T-cell (primary cell): Measurements from ENCODE around the gene DNAJC18. TPM values are rescaled to one million over a fixed set of nuclear protein-coding genes. Genes with fewer than 3 reads are reported as not detected.

Experiments used
- ATAC-seq, 4 experiments: fragments of 200-7000 bp in 3 of 4; fragments of 150-1000 bp in 1 of 4; cut with Tn5 transposase; replicated peaks in 1 of 4; 1 replicate in 3 of 4; 2 replicates in 1 of 4; pipeline ENCODE4 v1.10.0; 2021; ENCODE audit warnings: moderate library complexity in 3 of 4, mild to moderate bottlenecking in 2 of 4, moderate number of reproducible peaks in 1 of 4
- CTCF ChIA-PET, 2 donors: fragments of 300-600 bp; sonication (Branson Sonifier 250); formaldehyde crosslinking; loops; one replicate each; lab custom pipeline; 2022; ENCODE audit warnings: antibody characterized with exemption in 2 of 2; lab: Charles Lee
- POLR2A ChIA-PET, 2 donors: fragments of 300-600 bp; sonication (Branson Sonifier 250); formaldehyde crosslinking; loops; one replicate each; lab custom pipeline; 2022; ENCODE audit warnings: antibody characterized with exemption in 2 of 2; lab: Charles Lee
- DNase-seq, 35 experiments: peaks; one replicate each; pipeline versions ENCODE4 v3.0.0 to v3.0.0-alpha.2; 2013 to 2023
- H3K27ac ChIP-seq: one replicate; pipeline ENCODE4 v1.5.1; 2013; ENCODE audit warnings: low read length
- H3K27me3 ChIP-seq, 2 experiments: replicated peaks in 1 of 2; 1 replicate in 1 of 2; 2 replicates in 1 of 2; pipeline versions ENCODE4 v1.6.1 to v1.7.0; 2013; ENCODE audit warnings: low read length in 1 of 2, mixed read lengths in 1 of 2; ENCODE audit not compliant: control insufficient read depth in 2 of 2, insufficient read depth in 2 of 2; ENCODE audit errors: extremely low read depth in 1 of 2
- H3K36me3 ChIP-seq, 2 donors: 1 replicate in 1 of 2; 2 replicates in 1 of 2; pipeline versions ENCODE4 v1.6.1 to v1.7.0; 2013; ENCODE audit warnings: low read length in 1 of 2; ENCODE audit not compliant: control insufficient read depth in 2 of 2, insufficient read depth in 1 of 2; ENCODE audit errors: extremely low read depth in 1 of 2
- H3K4me1 ChIP-seq, 2 experiments: 1 replicate in 1 of 2; 2 replicates in 1 of 2; pipeline versions ENCODE4 v1.6.1 to v1.7.0; 2013; ENCODE audit warnings: low read length in 2 of 2, mixed read lengths in 1 of 2; ENCODE audit not compliant: insufficient read depth in 2 of 2, control insufficient read depth in 1 of 2; ENCODE audit errors: extremely low read depth in 1 of 2
- H3K4me3 ChIP-seq, 2 donors: 1 replicate in 1 of 2; 2 replicates in 1 of 2; pipeline versions ENCODE4 v1.5.1 to v1.7.0; 2013; ENCODE audit warnings: mild to moderate bottlenecking in 2 of 2, low read length in 1 of 2, moderate library complexity in 1 of 2; ENCODE audit not compliant: control insufficient read depth in 1 of 2; ENCODE audit errors: extremely low read depth in 1 of 2
- H3K9me3 ChIP-seq: 2 replicates; pipeline ENCODE4 v1.7.0; 2013
- H3K27ac Mint-ChIP-seq, 2 donors: one replicate each; pipeline ENCODE4 v1.8.0; 2020 to 2021; ENCODE audit warnings: mild to moderate bottlenecking in 2 of 2, mixed read lengths in 2 of 2
- H3K27me3 Mint-ChIP-seq, 2 donors: one replicate each; pipeline ENCODE4 v1.8.0; 2021 to 2022; ENCODE audit warnings: mixed read lengths in 2 of 2
- H3K36me3 Mint-ChIP-seq: one replicate; pipeline ENCODE4 v1.8.0; 2021; ENCODE audit warnings: mixed read lengths
- H3K4me1 Mint-ChIP-seq, 3 donors: one replicate each; pipeline ENCODE4 v1.8.0; 2020 to 2022; ENCODE audit warnings: mixed read lengths in 3 of 3, mild to moderate bottlenecking in 1 of 3
- H3K4me3 Mint-ChIP-seq, 3 donors: one replicate each; pipeline ENCODE4 v1.8.0; 2020 to 2022; ENCODE audit warnings: mild to moderate bottlenecking in 3 of 3, mixed read lengths in 3 of 3, moderate library complexity in 3 of 3
- H3K9me3 Mint-ChIP-seq, 3 donors: one replicate each; pipeline ENCODE4 v1.8.0; 2020 to 2022; ENCODE audit warnings: mixed read lengths in 3 of 3
- WGBS: methylation state at CpG from one replicate; pipeline ENCODE4 v1.1.5; 2013; ENCODE audit warnings: missing lambda C conversion rate; ENCODE audit not compliant: insufficient coverage; 5-methylcytosine and 5-hydroxymethylcytosine counted together
- total RNA-seq, 35 experiments: library from RNA in 6 of 35; stranded (reverse) in 6 of 35; fragments of 120-200 nt in 1 of 35; gene quantifications; one replicate each; pipeline versions ENCODE4 v1.2.1 to v1.2.4 and lab custom pipeline; 2013 to 2026

The DNAJC18 gene
- total RNA-seq, 5 donors from 2014 or later (not counting 1 experiment from before 2014, with no cell fraction given): 4.7 to 7.2 (median 6.4) TPM

DNA sequence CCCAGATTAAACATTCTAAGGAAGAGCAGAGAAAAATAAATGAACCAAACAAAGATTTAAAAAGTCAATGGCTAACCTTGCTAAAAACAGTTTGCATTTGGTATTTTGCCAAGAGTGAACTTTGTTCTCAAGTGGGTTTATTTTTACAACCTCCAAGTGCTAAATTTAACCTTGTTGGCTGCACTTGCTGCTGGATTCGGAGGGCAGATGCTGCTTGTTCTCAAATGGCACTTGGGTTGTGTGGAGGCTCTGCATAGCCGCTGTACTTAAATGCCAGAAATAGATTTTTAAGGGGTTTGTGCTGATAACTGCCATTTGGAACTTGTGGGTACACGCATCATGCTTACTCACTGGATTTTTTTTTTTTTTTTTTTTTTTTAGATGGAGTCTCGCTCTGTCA lies 22.1 kb downstream of the DNAJC18 start:
- Histone ChIP-seq H3K4me1 (peaks cover 10 to 14% of the 10 kb centered on the region in 2 experiments), H3K27me3 (no peaks in the 10 kb centered on the region), H3K9me3 (no peaks in the 10 kb centered on the region), H3K36me3 (peaks cover 0 to 14% of the 10 kb centered on the region in 2 donors), H3K27ac (no peak overlapping the region), H3K4me3 (no peak overlapping the region)
- ChIA-PET POLR2A (interaction anchor here in 1 of 2 donors (0.6 to 0.7 kb wide), 2 partner anchors 34 to 81 kb away, joined by 3 to 8 read pairs; no protein-coding TSS in a partner anchor), CTCF (interaction anchor here in 1 of 2 donors (0.7 kb wide), 1 partner anchor 22 kb away, joined by 3 read pairs; no protein-coding TSS in a partner anchor)
- H3K36me3 Mint-ChIP-seq: peaks cover 24% of the 10 kb centered on the region
- no peak overlapping the region for H3K4me3 Mint-ChIP-seq
- no peaks in the 10 kb centered on the region for H3K9me3 Mint-ChIP-seq
- H3K4me1 Mint-ChIP-seq: peaks cover 21 to 34% (median 23%) of the 10 kb centered on the region in 3 donors
- no peak for DNase-seq
- no peak overlapping the region for H3K27ac Mint-ChIP-seq
- WGBS: no CpG with 5 or more reads among the region's 4 CpGs
- no peaks in the 10 kb centered on the region for H3K27me3 Mint-ChIP-seq
- ATAC-seq: no peak

DNA sequence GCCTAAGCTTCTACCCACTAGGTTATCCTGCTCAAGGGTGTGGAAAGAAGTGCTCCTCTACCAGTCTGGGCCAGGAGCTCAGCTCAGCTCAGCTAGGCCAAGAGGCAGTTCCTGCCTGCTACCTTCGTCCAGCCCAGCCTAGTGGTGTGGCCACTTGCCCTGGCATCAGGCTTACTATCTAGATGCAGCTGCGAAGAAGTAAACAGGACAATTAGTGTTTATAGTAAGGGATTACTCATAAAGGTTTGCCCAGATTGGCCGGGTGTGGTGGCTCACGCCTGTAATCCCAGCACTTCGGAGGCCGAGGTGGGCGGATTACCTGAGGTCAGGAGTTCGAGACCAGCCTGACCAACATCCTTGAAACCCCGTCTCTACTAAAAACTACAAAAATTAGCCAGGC lies 22.7 kb downstream of the DNAJC18 start:
- H3K4me3 ChIP-seq: no peak overlapping the region
- ChIA-PET POLR2A (interaction anchor here in 1 of 2 donors (0.6 kb wide), 1 partner anchor 81 kb away, joined by 3 read pairs; no protein-coding TSS in a partner anchor), CTCF (no interaction called here)
- H3K27ac ChIP-seq: no peak overlapping the region
- no peaks in the 10 kb centered on the region for H3K27me3 ChIP-seq
- Mint-ChIP-seq H3K9me3 (no peaks in the 10 kb centered on the region), H3K27ac (no peak overlapping the region), H3K36me3 (peaks cover 23% of the 10 kb centered on the region), H3K27me3 (no peaks in the 10 kb centered on the region), H3K4me1 (peaks cover 19 to 33% (median 22%) of the 10 kb centered on the region in 3 donors), H3K4me3 (no peak overlapping the region)
- DNase-seq (no peak), ATAC-seq (no peak)
- 94% methylated on average over 8 of the region's 9 CpGs for WGBS
- peaks cover 10 to 14% of the 10 kb centered on the region in 2 experiments for H3K4me1 ChIP-seq
- H3K9me3 ChIP-seq: no peaks in the 10 kb centered on the region
- peaks cover 0 to 14% of the 10 kb centered on the region in 2 donors for H3K36me3 ChIP-seq

DNA sequence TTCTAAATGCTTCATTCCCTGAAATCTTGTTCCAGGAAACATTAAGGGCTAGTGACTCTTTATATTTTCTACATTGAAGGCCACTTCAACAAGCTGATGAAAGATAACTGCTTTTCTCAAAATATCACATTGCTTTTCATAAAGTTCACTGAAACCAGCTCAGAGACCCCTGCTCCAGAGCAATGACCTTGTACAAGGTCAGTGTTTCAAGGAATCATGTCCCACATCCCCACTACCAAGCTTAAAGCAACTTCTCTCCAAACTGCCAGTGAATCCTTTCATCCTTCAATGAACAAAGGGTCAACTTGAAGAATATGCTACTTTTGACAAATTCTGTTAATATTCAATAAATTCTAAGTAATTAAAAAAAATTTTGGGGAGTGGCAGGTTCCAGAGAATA lies 23.5 kb downstream of the DNAJC18 start:
- Mint-ChIP-seq H3K9me3 (no peaks in the 10 kb centered on the region), H3K4me1 (peaks cover 19 to 33% (median 22%) of the 10 kb centered on the region in 3 donors), H3K36me3 (peaks cover 23% of the 10 kb centered on the region), H3K27ac (no peak overlapping the region), H3K4me3 (no peak overlapping the region), H3K27me3 (no peaks in the 10 kb centered on the region)
- Histone ChIP-seq H3K9me3 (no peaks in the 10 kb centered on the region), H3K36me3 (peaks cover 0 to 14% of the 10 kb centered on the region in 2 donors), H3K4me3 (no peak overlapping the region), H3K27ac (no peak overlapping the region), H3K4me1 (peaks cover 10 to 14% of the 10 kb centered on the region in 2 experiments), H3K27me3 (no peaks in the 10 kb centered on the region)
- ATAC-seq (no peak), DNase-seq (no peak)
- POLR2A ChIA-PET: no interaction called here
- CTCF ChIA-PET: interaction anchor here in 1 of 2 donors (0.6 to 1.2 kb wide), 2 partner anchors 98 to 99 kb away, joined by 4 to 9 read pairs; no protein-coding TSS in a partner anchor

DNA sequence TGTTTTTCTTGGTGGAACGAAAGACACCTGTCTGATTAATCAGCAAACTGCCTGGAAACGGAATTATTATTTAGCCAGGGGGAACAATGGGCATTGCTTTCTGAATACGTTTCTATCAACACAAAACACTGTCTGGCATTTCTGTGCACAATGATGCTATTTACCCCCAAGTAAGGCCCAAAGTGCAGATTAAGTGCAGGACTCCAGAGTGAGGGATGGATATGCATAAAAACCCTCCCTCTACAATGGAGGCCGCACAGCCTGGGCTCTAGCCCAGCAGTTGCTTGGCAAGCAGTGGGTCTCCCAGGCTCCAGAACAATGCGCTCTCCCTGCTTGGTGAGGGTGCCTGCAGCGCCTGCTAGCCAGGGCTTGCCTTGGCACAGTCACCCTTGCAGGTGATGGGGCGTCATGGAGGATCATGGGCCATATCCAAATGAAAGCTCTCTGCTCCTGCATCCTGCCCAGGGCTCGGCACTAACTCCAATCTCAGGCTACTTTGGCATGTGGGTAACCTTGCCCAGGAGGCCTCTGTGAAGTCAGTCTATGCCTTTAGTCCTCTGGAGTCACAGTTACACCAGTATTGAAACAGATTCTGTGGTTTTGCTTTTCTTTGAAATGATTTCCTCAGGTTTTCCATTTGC lies 24.0 kb downstream of the DNAJC18 start:
- peak overlapping the region in 1 of 3 donors; percentile 49 for H3K4me3 Mint-ChIP-seq
- DNase-seq (no peak), ATAC-seq (peak in 1 of 4 experiments; percentile 24)
- no peaks in the 10 kb centered on the region for H3K27me3 Mint-ChIP-seq
- Histone ChIP-seq H3K4me1 (peaks cover 10 to 14% of the 10 kb centered on the region in 2 experiments), H3K4me3 (no peak overlapping the region), H3K9me3 (no peaks in the 10 kb centered on the region), H3K27ac (no peak overlapping the region), H3K36me3 (peaks cover 0 to 14% of the 10 kb centered on the region in 2 donors), H3K27me3 (no peaks in the 10 kb centered on the region)
- no peaks in the 10 kb centered on the region for H3K9me3 Mint-ChIP-seq
- POLR2A ChIA-PET: no interaction called here
- H3K36me3 Mint-ChIP-seq: peaks cover 23% of the 10 kb centered on the region
- peak overlapping the region in 1 of 2 donors; percentile 29 for H3K27ac Mint-ChIP-seq
- peaks cover 19 to 33% (median 22%) of the 10 kb centered on the region in 3 donors for H3K4me1 Mint-ChIP-seq
- 83% methylated on average over 5 of the region's 8 CpGs for WGBS
- CTCF ChIA-PET: interaction anchor here in 1 of 2 donors (1.2 kb wide), 1 partner anchor 99 kb away, joined by 4 read pairs; no protein-coding TSS in a partner anchor

DNA sequence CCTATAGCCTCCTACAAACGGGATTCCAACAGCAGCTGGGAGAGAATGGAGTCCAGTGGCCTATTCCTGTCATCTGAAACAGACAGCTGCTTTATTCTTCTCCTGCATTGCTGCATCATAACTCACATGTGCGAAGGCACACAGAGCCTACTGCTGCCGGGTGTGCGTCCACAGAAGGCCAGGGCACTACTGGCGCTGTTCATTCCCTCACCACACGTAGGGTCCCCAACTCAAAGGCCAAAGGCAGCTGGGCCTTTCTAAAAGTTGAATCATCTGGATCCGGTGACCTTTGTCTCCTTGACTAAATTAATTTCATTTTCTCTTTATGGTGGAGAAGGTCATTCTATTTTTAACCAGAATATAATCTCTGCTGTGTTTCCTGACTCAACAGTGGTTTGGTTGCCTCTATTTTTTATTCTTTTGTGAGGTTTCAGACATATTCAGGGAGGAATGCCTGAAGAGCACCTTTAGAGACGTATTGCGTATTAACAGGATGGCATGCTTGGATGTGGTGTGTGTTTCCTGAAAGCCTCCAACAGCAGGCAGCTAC lies 24.7 kb downstream of the DNAJC18 start:
- H3K4me1 Mint-ChIP-seq: peaks cover 19 to 33% (median 22%) of the 10 kb centered on the region in 3 donors
- H3K27ac ChIP-seq: peak overlapping the region; percentile 1
- H3K4me3 ChIP-seq: no peak overlapping the region
- CTCF ChIA-PET: interaction anchor here (0.6 to 0.9 kb wide), 3 partner anchors 11 to 168 kb away, joined by 3 read pairs; no protein-coding TSS in a partner anchor
- ATAC-seq (peak in 3 of 4 experiments; percentile 36 to 92 (median 46)), DNase-seq (no peak)
- H3K9me3 ChIP-seq: no peaks in the 10 kb centered on the region
- H3K36me3 ChIP-seq: peaks cover 0 to 10% of the 10 kb centered on the region in 2 donors
- POLR2A ChIA-PET: interaction anchor here (0.6 kb wide), 2 partner anchors 8 to 1200 kb away, joined by 3 read pairs; no protein-coding TSS in a partner anchor
- H3K4me1 ChIP-seq: peaks cover 10 to 14% of the 10 kb centered on the region in 2 experiments
- 90% methylated on average over 4 of the region's 9 CpGs for WGBS
- no peaks in the 10 kb centered on the region for H3K27me3 Mint-ChIP-seq
- H3K27ac Mint-ChIP-seq: peak overlapping the region; percentile 29 to 49
- no peaks in the 10 kb centered on the region for H3K9me3 Mint-ChIP-seq
- peak overlapping the region; percentile 11 to 49 (median 41) for H3K4me3 Mint-ChIP-seq
- no peaks in the 10 kb centered on the region for H3K27me3 ChIP-seq
- peaks cover 22% of the 10 kb centered on the region for H3K36me3 Mint-ChIP-seq

DNA sequence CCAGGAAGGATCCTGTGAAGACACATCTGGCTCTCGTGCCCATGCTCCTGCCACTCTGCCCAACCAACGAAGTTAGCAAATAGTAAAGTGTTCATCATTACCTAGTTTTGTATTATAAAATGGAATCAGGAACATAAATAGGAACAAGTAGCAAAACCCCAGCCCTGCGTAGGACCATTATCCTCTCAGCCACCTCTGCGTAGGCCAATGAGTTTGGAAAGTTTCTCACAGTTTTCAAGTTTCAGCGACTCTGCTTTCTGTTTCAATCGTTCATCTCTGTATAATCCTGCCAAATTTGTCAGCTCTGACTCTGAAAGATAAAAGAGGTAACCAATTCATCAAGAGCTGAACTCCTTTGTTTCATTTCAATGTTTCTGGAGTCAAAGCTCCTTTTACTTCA lies 25.4 kb downstream of the DNAJC18 start:
- H3K27me3 ChIP-seq: no peaks in the 10 kb centered on the region
- no CpG with 5 or more reads among the region's 6 CpGs for WGBS
- ATAC-seq: no peak
- CTCF ChIA-PET: interaction anchor here (0.6 to 0.9 kb wide), 3 partner anchors 12 to 168 kb away, joined by 3 read pairs; no protein-coding TSS in a partner anchor
- peaks cover 10 to 14% of the 10 kb centered on the region in 2 experiments for H3K4me1 ChIP-seq
- POLR2A ChIA-PET: interaction anchor here (0.6 kb wide), 2 partner anchors 7 to 79 kb away, joined by 3 read pairs; no protein-coding TSS in a partner anchor
- peaks cover 0 to 7% of the 10 kb centered on the region in 2 donors for H3K36me3 ChIP-seq
- H3K4me3 ChIP-seq: no peak overlapping the region
- H3K9me3 ChIP-seq: no peaks in the 10 kb centered on the region
- Mint-ChIP-seq H3K4me1 (peaks cover 19 to 33% (median 22%) of the 10 kb centered on the region in 3 donors), H3K4me3 (no peak overlapping the region), H3K9me3 (no peaks in the 10 kb centered on the region), H3K27me3 (no peaks in the 10 kb centered on the region), H3K27ac (no peak overlapping the region), H3K36me3 (peaks cover 17% of the 10 kb centered on the region)
- no peak for DNase-seq
- no peak overlapping the region for H3K27ac ChIP-seq
